HG03097 (cell line): ENCODE results near the gene TNFRSF14.

Experiments used
- ATAC-seq: cut with Tn5 transposase; IDR thresholded peaks from one replicate; pipeline ENCODE4 v1.9.1; 2021; ENCODE audit not compliant: unreplicated experiment, low FRiP score

The TNFRSF14 gene

DNA sequence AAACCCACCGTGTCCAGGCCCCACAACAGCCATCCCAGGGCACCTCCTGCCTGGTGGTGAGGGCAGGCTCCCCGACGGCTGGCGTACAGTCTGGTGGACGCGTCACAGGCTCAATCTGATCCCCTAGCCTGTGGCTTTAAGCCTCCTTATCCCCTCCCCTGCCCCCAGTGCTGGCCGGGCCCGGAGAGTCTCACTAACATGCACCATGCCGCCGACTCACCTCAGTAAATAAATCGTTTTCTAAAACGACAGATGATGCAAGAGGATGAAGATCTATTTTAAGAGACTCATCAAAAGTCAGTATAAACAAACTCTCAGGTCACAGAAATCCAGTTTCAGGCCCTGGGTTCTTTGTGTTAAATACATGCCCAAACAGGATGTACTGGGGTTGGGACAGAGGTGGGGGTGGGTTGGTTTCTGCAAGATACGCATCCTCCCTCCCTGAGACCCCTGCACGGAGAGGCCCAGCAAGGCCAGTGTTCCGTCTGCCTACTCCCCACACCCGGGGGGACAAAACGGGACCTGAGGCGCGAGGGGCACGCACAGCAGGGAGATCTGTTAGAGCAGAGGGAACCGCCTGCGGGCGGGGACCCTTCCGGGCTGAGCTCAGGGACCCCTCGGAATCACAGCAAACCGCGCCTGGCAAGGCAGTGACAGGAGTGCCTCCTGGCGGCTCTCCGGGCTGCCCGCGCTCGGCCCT is 32.8 kb upstream of the TNFRSF14 start:
- ATAC-seq, result no peak

DNA sequence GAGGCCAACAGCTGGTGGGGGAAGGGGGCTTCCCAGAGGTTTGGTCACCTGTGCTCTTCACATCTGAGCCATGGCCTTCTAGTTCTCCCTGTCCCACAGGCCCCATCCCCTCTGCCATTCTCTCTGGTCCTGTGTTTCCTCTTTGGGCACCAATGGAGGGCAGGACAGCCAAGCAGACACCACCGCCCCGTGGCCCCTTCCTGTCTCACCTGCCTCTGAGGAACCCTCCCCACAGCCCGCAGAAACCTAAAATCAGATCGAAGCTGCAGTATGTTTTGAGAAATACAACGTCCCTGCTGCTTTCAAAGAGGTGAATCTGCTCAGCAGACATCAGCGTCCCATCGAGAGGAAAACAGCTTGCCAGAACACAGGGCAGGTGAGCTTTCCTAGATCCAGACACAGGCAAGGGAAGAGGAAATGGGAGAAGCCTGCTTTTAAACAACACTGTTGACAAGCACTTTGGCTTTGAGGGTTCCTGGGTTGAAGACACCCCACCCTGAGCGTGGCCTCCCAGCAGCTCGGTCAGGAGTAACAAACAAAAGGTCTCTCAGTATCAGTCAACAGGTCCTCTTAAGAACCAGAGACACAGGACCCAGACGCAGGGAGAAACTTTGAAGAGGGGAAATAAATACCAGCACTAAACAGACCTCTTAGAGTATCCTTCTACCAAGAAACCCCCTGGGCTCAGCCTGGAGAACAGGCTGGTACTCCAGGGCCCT is 32.1 kb upstream of the TNFRSF14 start:
- ATAC-seq, result no peak

DNA sequence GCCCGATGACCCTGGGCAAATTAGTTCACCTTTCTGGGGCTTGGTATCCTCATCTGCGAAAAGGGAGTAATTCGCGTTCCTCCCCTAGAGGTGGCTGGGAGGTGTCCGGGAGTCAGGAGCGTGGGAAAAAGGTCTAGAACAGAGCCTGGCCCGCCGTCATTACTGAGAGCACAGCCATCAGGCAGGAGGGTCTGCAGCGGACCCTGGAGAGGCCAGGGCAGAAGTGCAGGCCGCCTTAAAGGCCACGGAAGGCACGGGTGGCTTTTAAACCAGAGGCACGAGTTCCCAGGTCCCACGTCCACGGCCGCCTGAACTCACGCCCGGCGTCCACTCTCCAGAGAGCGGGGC is 30.6 kb upstream of the TNFRSF14 start:
- no peak for ATAC-seq

DNA sequence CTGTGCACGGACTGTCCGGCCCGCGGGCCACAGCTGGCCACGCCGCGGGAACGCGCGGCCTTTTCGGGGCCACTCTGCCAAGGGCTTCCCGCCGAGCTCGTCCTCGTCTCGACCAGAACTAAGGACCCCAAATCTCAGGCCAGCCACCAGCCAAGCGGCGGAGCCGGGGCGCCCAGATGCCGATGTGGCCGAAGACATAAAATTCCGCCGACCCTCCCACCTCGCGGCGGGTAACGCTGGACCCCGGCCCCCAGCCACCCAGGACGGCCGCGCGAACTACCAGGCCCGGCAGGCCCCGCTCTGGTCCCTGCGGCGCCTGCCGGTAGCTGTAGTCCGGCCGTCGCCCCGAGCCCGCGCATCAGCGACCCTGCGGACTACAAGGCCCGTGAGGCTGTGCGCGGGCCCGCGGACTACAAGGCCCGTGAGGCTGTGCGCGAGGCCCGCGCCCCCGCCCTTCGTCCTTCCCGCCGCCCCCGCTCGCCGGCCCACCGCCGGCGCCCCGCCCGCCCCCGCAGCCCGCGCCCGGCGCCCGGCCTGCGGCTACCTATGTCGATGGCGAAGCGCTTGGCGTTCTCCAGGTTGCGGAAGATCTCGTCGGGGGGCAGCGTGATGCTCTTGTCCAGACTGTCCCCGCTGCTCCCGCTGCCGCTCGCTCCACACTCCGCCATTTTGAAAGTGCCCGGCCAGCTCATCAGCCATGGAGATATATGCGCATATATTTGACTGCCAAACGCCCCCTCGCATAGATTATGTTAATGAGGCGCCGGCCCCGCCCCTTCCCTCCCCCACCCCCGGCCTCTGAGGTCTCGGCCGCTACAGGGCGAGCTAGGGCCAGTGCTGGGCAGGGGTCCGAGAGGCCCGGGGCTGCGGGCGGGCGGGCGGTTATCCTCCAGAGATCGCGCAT is 30.0 kb upstream of the TNFRSF14 start, which contains the start of gene PANK4:
TSS of gene PANK4 (minus strand) at position 677 of the 904 bp plus-strand sequence. CDS start at position 668, 9 bp downstream.
- ATAC-seq, result peak; percentile 80

DNA sequence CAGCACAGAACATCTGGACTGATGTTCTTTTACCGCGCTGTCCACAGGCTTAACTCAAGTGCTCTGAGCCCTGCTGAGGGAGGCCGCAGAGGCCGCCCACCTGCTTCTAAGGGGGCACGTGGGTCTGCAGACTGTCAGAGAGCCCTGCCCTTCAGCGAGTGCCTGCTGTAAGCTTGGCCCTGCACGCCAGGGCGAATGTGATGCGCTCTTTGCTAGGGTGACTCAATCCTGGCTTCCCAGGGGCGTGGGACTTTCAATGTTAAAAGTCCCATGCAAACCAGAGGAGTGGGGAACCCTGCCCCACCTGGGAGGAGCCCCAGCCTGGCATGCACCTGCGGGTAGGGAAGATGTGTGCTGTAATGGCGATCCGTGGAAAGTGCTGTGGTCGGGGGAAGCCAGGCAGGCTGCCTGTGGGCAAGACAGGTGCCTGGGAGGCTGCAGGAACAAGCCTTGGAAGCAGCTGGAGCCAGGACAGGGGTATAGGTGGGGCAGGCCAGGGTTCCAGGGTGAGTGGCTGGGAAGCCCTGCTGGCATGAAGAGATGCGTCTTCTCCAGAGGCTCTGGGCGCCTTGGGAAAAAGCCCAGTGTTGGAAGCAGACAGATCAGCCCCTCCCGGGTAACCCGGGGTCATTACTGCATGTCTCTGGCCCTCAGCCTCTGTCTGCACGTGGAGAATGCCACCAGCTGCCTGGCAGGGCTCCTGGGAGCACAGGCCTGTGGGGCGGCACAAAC is 29.2 kb upstream of the TNFRSF14 start:
- ATAC-seq, result peak; percentile 15

DNA sequence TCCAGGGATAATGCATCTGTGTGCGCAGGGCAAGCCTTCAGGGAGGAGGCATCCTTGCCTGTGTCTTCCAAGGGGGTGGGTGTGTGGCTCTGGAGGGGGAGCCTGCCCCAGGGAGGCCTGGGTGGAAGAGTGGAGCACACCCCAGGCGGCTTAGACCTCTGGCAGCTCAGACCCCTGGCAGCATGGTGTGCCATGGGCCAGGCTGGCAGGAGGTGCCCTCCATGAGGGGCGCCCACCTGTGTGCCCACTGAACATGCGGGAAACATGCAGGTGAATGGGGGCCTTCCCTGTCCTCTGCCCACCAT is 28.7 kb upstream of the TNFRSF14 start:
- no peak for ATAC-seq

DNA sequence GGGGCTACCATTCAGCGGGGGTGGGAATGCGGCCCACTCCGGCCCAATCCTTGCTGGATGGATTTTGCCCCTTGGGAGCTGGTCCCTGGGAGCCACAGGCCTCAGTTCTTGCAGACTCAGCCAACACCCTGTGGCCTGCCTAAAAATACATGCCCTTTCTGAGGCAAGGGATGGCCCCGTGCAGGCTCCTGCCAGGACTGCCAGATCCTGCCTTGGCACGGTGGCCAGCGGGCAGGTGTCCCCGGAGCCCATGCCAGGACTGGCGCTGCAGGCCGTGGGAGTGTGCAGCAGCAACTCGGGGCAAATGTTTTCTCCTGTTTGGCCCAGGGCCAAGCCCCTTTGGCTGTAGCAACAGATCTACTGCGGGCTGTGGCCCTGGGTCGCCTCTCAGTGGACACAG is 28.2 kb upstream of the TNFRSF14 start:
- ATAC-seq, result no peak

DNA sequence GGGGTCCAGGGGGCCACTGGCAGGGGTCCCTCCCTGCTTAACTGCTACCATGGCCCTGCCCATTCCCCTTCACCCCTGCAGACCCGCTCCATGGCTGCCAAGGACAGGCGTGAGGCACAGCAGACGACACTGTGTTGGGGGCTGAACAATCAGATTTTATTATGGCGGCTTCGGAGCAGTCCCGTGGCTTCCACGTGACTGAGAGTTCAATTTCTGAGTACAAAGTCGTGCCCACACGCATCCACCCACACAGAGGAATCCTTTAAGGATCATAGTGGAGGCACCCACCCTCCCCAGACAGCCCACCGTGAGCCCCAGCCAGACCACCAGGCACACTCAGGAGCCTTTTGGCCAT is 27.6 kb upstream of the TNFRSF14 start:
- no peak for ATAC-seq

DNA sequence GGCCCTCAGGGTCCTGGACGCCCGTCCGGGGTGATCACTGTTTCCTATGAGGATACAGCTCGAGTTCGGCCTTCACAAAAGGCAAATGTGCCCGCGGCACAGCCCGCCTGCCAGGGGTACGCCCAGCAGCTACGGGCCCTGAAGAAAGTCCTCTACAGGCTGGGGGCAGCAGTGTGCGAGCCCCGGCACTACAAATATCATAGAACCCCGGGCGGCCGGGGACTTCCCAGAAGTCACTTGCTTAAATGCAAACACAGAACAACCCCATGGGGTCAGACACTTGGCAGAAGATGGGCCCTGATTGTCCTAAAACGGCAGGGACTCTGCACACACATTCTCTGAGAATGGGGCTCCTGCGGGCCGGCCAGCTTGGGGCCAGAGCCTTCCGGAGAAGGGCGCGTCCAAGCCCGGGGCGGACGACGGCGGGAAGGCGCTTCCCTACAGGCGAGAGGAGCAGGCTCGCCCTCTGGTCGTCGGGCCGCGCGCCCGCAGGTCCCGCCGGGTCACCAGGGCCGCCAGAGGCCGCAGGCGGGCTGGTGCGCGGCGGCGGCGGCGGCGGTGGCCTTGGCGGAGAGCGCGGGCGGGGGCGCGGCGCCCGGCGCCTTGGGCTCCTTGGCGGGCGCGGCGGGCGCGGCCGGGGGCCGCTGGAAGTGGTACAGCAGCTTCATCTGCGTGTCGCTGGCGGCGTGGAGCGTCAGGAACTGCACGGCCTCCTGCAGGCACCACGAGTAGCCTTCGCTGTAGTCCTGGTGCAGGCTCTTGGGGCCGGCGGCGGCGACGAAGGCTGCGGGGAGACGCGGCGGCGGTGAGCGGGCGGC is 27.0 kb upstream of the TNFRSF14 start:
- no peak for ATAC-seq

DNA sequence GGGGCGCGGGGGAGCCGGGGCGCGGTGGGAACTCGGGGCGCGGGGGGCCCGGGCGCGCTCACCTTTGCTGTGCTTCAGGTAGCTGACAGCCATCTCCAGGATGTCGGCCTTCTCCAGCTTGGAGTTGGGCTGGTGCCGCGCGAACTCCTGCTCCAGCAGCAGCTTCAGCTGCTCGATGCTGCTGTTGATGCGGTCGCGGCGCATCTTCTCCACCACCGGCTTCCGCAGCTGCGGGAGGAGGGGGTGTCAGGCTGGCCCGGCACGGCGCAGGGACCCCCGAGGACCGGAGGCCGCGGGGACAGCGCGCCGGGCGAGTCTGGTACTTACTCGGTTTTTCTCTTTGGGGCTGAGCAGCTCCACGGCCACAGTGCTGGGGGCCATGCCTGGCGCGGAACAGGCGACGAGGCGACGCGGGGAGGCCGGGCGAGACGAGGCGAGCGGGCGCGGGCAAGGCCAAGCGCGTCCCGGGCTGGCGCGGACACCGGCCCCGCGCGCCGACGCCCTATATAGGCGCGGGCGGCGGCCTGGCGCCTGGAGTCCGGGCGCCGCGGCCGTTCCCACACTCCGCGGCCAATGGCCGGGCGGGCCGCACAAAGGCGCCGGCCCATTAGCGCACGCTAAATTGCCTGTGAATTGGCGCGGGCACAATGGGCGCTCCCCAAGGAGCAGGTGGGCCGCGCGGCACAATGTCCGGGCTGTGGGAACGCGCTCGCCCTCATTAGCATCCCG is 26.2 kb upstream of the TNFRSF14 start, which contains the start of gene HES5:
TSS of gene HES5 (minus strand) at position 480 of the 729 bp plus-strand sequence. CDS start at position 381, 99 bp downstream.
- ATAC-seq, result no peak

DNA sequence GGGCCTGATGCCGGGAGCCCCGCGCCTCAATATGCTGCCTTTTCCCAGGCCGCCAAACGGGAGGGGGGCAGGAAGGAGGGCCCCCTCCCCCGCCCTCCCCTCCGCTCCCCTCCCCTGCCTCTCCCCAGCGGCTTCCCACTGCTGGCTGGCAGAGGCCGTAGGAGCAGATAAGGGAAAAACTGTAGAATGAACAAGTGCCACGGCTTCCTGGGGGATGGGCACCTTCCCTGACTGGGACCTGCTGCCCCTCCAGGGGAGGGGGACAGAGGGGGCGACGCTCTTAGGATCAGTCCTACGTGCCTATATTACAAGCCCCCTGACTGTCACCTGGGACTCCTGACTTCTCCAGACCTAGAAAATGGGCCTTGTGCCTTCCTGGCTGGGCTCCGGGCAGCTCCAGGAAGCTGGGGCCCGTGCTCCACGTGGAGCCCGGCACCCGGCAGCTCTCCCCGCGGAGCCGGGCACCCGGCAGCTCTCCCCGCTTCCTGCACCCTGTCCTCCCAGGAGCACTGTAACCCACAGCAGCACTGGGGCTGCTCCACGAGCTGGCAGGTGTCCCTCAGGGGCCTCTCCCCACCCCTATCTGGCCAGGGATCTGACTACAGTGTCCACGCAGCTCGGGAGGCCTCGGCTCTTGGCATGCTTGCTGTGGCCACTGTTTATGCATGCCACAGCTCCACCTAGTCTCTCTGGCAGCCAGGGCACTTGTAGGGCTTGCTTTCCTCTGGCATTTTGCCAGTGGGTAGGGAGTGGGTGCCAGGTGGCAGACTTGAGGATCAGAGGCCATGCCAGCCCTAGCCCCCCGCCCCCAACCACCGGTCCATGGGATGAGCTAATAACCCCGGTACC is 25.4 kb upstream of the TNFRSF14 start:
- no peak for ATAC-seq

DNA sequence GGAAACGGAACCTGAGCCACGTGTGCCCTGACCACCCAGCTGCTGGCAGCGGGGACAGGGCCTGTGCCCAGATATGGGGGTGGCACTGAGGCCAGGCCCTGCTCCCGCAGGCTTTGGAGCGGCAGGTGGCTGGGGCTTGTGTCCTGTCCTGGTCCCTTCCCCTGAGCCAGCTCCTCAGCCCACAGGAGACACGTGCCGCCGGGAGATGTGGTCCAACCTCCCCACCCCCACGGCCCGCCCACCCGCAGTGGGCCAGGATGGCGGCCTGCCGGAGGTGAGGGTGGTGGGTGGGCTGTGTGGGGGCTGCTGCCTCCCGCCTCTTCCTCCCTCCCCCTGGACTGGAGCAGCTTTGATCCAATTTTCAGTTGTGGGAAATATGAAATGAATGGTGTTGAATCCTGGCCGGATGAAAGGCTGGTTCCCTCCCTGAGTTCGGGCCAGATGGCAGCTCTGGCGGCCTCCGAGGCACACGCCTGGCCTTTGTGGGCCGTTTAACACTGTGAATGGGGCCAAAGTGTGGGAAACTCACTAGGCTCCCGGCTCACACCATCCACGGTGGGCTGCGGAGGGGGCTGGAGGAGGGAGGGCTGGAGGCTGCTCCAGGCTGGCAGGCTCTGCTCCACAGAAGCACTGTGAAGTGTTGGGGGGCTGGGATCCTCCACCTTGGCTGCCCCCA is 23.5 kb upstream of the TNFRSF14 start:
- no peak for ATAC-seq

DNA sequence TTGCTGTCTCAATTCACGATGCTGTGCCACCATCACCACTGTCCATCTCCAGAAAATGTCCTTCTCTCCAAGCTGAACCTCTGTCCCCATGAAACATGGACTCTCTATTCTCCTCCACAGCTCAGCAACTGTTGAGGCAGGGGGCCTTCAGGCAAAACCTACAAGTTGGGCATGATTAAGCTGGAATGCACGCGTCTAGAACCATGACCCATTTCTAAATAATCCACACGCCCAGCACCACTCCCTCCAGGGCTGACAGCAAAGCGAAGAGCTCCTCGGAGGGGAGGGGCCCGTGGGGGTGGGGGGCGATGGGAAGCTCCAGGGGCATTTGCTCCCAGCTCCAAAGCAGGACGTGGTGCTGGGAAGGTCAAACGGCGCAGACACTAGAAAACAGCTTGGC is 22.8 kb upstream of the TNFRSF14 start:
- ATAC-seq, result no peak

DNA sequence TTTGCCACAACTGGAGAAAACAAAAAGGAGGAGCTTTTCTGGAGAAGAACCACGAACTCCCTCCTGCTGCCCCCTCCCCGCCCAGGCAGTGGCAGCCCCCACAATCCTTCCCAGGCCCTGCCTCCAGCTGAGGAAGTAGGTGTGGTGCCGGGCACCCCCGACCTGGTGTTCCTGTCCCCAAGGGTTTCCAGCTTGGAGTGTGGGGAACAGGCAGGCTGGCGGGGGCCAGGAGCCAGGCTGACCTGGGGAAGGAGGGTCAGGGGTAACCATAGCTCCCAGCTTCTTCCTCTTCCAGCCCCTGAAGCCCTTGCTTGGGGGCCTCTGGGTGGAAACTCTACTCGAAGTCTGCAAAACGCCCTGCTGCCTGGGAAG is 21.9 kb upstream of the TNFRSF14 start:
- ATAC-seq, result no peak

DNA sequence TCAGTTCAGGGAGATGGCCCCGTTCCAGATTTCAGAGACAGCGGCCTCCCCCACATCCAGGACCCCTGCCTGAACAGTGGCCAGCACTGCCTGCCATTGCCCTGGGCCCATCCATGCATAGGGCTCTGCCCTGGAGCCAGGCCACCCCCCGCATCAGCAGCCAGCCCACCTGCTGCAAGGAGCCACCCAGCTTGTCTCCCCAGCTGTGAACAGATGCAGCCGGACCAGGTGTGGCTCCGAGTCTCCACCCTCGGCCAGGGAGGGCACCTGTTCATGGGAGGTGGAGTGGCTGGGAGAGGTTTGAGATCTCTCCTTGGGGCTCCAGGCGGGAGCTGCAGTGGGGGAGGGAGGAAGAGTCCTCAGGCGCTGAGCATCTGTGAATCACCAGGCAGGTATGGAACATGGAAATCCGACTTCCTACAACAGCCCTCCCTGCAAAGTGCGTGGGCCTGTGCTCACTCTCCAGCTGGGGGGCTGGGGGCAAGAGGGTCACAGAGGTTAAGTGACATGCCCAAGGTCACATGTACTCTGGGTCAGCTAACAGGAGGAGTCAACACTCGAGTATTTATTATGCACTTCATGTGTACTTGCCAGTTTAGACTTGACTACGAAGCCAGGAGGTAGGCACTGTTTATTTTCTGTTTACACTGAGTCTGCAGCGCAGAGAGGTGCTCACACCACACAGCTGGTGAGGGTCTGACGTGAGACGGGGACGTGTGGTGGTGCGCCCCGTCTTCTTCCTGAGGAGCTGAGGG is 21.3 kb upstream of the TNFRSF14 start:
- ATAC-seq, result no peak

DNA sequence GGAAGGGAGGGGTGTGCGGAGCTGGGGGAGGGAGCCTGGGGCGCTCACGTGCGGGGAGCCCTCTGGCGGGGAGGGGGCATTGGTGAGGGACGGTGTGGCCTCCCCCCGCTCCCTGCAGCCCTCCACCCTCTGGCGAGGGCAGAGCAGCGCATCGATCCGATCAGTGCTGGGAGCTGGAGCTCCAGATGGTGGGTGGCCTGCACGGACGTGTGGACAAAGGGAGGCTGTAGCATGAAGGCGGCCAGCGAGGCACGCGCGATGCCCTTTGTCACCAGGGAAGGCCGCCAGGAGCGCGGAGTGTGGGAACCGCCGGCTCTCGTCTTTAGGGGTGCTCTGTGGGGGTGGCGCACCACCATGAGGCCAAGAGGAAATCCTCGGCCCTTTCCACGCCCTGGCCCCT is 20.7 kb upstream of the TNFRSF14 start:
- ATAC-seq, result no peak

DNA sequence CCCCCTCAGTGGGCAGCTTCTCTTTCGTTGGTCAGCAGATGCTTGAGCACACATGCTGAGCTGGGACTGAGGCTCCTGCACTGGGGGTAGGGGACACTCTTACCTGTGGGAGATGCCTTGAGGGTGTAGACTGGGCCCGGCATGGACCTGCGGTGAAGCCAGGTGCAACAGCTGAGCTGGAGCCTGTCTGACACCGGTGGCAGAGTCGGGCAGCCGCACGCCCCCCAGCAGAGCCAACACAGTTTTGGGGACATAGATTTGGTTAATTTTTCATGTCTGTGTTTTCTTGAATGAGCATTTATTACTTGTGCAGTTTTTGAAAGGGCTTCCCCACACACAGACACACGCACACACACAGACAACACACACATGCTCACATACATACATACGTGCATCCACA is 20.2 kb upstream of the TNFRSF14 start:
- no peak for ATAC-seq
